GF-D8 (cell line): Measurements from ENCODE around the gene STOX2.

ENCODE experiments used
- DNase-seq: peaks from one replicate; lab custom pipeline; 2025; lab: John Stamatoyannopoulos, UW

Gene STOX2

GRCh38 chr4:183897193-183897592, 7.9 kb upstream of the STOX2 start:
- DNase-seq = no peak

DNA sequence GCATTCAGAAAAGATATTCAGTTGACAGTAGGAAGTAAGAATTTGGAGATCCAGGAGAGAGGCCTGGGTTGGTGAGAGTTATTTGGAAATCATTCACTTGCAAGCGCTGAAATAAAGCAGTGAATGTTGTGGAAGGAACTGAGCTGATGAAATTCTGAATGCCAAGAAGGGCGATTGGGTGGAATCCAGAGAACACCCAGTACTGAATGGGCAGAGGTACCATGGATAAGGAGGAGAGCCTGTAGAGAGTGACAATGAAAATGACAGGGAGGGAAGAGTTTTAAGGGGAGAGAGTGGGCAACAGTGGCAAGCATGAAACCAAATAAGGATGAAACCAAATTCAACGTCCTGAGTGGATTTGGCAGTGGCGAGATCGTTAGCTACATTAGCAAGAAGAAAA, 6.7 kb upstream of the STOX2 start:
- DNase-seq = no peak

GRCh38 chr4:183903021-183903760, 1.9 kb upstream of the STOX2 start:
- no peak for DNase-seq

GRCh38 chr4:183905593-183906488, 734 bp downstream of the STOX2 start:
- DNase-seq = no peak

DNA sequence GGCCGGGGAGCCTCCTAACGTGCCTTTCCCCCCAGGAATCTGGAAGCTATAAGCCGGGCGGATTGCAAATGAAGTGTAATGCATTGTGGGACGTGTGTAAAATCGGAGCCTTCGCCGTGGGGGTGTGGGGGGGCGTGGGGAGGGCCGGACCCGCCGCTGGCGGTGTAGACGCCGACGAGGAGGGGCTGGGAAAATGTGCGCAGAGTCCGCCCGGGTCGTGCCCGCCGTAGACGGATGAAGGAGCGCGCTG, 1.3 kb downstream of the STOX2 start:
- no peak for DNase-seq

- no peak for DNase-seq
Measured at GRCh38 chr4:183906739-183907651, 1.9 kb downstream of the STOX2 start.

- no peak for DNase-seq
Measured at GRCh38 chr4:183907871-183908683, 3.0 kb downstream of the STOX2 start.

DNA sequence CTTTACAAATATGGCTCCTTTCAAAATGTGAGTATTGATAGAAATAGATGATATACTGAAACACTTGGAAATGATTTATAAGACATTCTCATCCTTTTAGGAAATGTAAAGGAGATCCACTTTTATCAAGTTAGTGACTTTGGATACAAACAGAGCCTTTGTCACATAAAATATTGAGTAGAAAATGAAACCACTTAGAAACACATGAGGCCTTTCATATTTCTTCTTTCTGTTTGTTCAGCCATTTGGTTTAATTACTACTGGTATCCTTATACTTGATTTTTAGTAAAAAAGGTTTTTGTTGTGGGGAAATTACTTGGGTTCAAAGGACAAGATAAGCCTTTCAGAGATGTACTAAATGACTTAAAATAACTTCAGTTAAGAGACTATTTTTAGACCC, 4.1 kb downstream of the STOX2 start:
- DNase-seq = no peak

DNA sequence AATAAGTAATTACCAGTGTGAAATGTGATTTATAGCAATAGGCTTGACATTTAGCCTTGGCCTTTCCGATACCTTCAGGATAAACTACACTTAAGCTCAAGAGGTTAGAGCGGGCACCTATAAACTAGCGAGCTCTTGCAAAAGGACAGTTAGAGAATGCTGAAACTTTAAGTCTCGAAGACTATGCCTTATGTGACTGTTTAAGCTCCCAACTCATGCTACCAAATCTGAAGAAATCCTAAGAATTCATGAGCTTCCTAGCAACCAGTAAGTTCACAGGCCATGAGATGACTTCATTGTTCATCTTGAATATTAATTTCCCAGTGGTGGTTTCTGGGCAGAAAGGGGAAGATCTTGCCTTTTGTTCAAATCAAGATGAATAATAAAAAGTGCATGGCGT, 4.7 kb downstream of the STOX2 start:
- no peak for DNase-seq

DNA sequence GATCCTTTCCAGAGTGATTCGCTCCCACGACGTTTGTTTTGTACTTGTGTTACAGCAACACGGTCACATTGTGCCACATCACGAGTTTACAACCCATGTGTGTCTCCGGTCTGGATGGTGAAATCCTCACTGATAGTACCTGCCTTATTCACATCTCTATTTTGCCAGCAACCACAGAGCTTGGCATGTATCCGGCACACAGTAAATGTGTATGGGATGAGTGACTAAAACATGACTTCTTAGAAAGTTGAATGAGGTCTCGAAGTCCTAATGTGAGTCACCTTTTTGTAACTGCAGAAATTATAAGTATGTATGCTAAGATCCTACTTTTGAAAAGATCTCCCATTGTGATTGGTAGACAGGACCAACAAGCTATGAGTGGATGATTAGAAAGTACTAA, 7.5 kb downstream of the STOX2 start:
- DNase-seq = no peak

GRCh38 chr4:183915976-183916375, 10.9 kb downstream of the STOX2 start:
- DNase-seq = no peak

DNA sequence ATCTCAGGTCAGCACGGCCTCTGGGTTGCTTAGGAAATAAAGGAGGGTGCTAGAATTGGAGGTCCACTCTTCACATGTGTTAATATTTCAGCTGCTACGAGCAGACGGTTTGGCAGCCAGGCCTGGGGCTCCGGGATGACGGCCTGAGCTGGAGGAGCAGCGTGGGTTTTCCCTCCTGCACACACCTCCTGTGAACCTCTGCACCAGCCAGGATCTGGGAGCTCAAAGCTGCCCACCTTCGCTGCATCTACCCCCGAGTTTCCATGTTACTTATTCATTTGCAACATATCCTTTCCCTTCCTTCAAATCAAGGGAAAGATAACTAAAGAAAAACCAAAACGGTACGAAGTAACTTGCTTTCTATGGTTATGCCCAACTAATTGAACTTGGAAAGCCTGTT, 13.6 kb downstream of the STOX2 start:
- DNase-seq = no peak

DNA sequence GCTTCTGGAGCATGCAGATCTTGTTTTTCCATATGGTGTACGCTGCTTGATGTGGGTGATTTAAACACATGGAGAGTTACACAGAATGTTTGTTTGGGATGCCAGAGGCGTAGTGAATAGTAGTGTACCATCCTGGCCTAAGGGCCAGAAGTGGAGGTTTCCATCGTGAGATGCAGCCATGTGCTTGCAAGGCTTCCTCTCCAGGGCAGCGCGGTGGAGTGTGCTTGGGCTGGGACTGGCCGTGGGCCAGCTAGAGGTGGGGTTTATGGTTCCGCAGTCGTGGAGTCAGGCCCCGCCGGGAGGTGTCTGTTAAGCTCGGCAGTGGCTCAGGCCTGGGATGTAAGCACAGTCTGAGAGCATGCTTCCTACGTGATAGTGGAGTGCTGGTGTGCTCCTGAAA, 14.0 kb downstream of the STOX2 start:
- DNase-seq = no peak

DNA sequence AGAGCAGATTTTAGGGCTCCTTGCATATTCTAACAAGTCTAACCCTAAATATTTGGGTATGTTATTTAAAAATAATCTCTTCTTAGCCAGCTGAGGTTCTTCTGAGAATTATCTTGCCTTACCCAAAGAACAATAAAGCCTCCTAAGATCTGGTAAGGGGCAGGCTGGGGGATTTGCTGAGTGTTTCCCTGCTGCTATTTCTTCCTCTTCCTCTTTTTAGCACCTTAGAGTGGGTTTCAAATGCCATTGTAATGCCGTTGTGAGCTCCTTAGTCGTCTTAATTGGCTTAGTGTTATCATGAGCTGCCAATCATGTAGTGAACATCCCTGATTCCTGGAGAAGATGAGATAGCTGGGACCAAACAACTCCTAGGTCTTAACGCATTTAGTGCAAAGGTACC, 15.4 kb downstream of the STOX2 start:
- DNase-seq = no peak

- DNase-seq = no peak
Measured at GRCh38 chr4:183921335-183921734, 16.2 kb downstream of the STOX2 start.

GRCh38 chr4:183924362-183925044, 19.4 kb downstream of the STOX2 start:
- DNase-seq = no peak

GRCh38 chr4:183926950-183927349, 21.8 kb downstream of the STOX2 start:
- no peak for DNase-seq

- DNase-seq = no peak
Measured at GRCh38 chr4:183932576-183932975, 27.5 kb downstream of the STOX2 start.

DNA sequence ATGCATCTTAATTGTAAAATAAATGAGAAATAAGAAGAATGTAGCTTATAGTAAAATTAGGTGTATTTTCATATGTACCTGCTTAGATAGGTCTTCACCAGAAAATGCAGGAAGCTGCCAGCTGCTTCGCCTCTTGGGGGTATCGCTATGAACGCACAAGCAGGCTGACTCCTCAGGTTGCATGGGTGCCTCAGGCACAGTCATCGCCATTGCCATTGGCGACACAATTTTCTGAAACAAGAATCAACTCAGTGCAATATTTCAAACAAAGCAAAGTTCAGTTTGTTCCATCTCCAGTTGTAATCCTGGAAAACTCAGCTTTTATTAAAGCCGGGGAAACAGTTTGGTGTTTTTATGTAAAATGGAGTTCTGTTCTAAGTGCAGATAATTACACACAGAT, 29.7 kb downstream of the STOX2 start:
- no peak for DNase-seq

GRCh38 chr4:183935355-183936005, 30.4 kb downstream of the STOX2 start:
- no peak for DNase-seq

- no peak for DNase-seq
Measured at GRCh38 chr4:183936047-183936446, 30.9 kb downstream of the STOX2 start.
